Measurements from ENCODE around the gene SH3TC1. TPM values are rescaled to one million over a fixed set of nuclear protein-coding genes. Genes with fewer than 3 reads are reported as not detected.

Gene SH3TC1
- total and polyA plus RNA-seq, 2 of the 13 experiments (the other 11 are each of a cell fraction or from before 2014, with no cell fraction given): 14.9 to 21.8 TPM

DNA sequence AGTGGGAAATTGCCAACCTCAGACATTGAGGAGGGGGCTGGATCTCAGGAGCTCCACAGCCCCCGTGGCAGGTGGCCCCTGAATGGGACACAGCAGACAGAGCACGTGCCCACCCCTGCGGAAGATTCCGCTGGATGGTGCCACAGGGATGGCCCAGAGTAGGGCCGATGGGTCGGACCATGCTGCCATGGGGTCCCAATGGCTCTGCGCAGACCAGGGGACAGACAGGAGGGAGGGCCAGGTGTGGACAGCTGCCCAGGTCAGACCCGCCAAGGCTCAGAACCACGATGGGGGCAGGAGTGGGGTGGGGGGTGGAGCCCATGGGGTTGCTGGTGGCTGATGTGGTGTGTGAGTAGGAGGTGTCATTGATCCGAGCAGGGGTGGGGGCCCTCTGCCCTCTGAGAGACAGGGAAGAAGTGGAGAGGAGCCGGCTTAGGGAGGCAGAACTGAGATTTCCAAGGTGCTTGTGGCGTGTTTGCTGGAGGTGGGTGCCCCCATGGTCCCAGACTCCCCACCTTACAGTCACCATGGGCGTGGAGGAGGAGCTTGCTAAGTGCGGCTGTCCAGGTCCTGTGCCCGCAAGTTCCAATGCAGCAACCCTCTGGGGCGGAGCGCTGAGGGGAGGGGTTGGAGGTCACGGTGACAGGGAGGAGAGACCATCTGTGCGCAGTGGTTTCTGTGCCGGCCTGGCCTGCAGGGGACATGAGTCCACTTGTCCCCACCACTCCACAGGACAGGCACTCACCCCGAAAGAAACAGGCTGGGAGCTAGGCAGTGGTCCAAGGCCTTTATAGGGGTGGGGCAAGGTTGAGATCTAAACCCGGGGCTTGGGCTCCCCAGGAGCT, 12.9 kb downstream of the SH3TC1 start:
- DNase-seq (ENCODE audit: low spot score): no peak
- no peak overlapping the region for H3K4me3 ChIP-seq (replicated peaks in 1 of 3; ENCODE audit: insufficient read depth in 1 of 3, low read depth in 2 of 3, low read length in 3 of 3)
- no peaks in the 10 kb centered on the region for H4K20me1 ChIP-seq (ENCODE audit: insufficient read depth, low read length)
- H3K36me3 ChIP-seq (replicated peaks in 1 of 2; ENCODE audit: control insufficient read depth in 1 of 2, insufficient read depth in 2 of 2, low read length in 2 of 2): peaks cover 32 to 60% of the 10 kb centered on the region in 2 experiments
- no peak overlapping the region for H2AFZ ChIP-seq (ENCODE audit: low read length)
- in situ Hi-C loops (cut with HindIII; ENCODE audit: extremely low pct_ligation_motif_present, low pct_unique_long_range_greater_than_20kb) (no loop called here), intact Hi-C loops (cut with micrococcal nuclease; ENCODE audit: unreplicated experiment) (no loop called here)
- ATAC-seq: no peak
- ChIA-PET POLR2A (no interaction called here), CTCF (ENCODE audit: low intra/inter-chr PET ratio, low total read pairs) (no interaction called here)
- H3K27me3 ChIP-seq (ENCODE audit: control insufficient read depth in 1 of 2, insufficient read depth in 2 of 2, low read length in 2 of 2): no peaks in the 10 kb centered on the region
- no peaks in the 10 kb centered on the region for H3K4me1 ChIP-seq (ENCODE audit: insufficient read depth, low read length)
- H3K9me3 ChIP-seq (ENCODE audit: low read length): no peaks in the 10 kb centered on the region
- H3K4me2 ChIP-seq (ENCODE audit: low read depth, low read length): no peak overlapping the region
- TF ChIP-seq FOXJ3 (CRISPR knock-in tag; IDR thresholded peaks at IDR 0.05; ENCODE audit: borderline replicate concordance) (no peak), TAF1 (CRISPR knock-in tag; IDR thresholded peaks at IDR 0.05) (no peak), AGO2 (optimal IDR thresholded peaks at IDR 0.05; ENCODE audit: low read depth, low read length) (peak; percentile 42), ISX (CRISPR knock-in tag; conservative IDR thresholded peaks at IDR 0.05) (no peak), RBFOX2 (IDR thresholded peaks at IDR 0.05; ENCODE audit: low read depth, low read length) (peak; percentile 20), ZNF615 (CRISPR knock-in tag; IDR thresholded peaks at IDR 0.05; ENCODE audit: borderline replicate concordance) (no peak), ZNF878 (CRISPR knock-in tag; IDR thresholded peaks at IDR 0.05) (no peak), NCOA1 (CRISPR knock-in tag; IDR thresholded peaks at IDR 0.05) (no peak), ZNF749 (CRISPR knock-in tag; IDR thresholded peaks at IDR 0.05; ENCODE audit: borderline replicate concordance) (no peak), ZNF160 (CRISPR knock-in tag; IDR thresholded peaks at IDR 0.05) (no peak), NFE2 (CRISPR knock-in tag; IDR thresholded peaks at IDR 0.05) (no peak), ZNF879 (CRISPR knock-in tag; IDR thresholded peaks at IDR 0.05) (no peak)
- TF ChIP-seq, protein P1, sequence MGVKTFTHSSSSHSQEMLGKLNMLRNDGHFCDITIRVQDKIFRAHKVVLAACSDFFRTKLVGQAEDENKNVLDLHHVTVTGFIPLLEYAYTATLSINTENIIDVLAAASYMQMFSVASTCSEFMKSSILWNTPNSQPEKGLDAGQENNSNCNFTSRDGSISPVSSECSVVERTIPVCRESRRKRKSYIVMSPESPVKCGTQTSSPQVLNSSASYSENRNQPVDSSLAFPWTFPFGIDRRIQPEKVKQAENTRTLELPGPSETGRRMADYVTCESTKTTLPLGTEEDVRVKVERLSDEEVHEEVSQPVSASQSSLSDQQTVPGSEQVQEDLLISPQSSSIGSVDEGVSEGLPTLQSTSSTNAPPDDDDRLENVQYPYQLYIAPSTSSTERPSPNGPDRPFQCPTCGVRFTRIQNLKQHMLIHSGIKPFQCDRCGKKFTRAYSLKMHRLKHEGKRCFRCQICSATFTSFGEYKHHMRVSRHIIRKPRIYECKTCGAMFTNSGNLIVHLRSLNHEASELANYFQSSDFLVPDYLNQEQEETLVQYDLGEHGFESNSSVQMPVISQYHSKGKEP (CRISPR knock-in tag; IDR thresholded peaks at IDR 0.05): no peak
- TF ChIP-seq, protein P2, sequence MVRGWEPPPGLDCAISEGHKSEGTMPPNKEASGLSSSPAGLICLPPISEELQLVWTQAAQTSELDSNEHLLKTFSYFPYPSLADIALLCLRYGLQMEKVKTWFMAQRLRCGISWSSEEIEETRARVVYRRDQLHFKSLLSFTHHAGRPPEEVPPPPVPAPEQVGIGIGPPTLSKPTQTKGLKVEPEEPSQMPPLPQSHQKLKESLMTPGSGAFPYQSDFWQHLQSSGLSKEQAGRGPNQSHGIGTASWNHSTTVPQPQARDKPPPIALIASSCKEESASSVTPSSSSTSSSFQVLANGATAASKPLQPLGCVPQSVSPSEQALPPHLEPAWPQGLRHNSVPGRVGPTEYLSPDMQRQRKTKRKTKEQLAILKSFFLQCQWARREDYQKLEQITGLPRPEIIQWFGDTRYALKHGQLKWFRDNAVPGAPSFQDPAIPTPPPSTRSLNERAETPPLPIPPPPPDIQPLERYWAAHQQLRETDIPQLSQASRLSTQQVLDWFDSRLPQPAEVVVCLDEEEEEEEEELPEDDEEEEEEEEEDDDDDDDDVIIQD (CRISPR knock-in tag; IDR thresholded peaks at IDR 0.05; ENCODE audit: low read depth): no peak
- TF ChIP-seq, protein P3, sequence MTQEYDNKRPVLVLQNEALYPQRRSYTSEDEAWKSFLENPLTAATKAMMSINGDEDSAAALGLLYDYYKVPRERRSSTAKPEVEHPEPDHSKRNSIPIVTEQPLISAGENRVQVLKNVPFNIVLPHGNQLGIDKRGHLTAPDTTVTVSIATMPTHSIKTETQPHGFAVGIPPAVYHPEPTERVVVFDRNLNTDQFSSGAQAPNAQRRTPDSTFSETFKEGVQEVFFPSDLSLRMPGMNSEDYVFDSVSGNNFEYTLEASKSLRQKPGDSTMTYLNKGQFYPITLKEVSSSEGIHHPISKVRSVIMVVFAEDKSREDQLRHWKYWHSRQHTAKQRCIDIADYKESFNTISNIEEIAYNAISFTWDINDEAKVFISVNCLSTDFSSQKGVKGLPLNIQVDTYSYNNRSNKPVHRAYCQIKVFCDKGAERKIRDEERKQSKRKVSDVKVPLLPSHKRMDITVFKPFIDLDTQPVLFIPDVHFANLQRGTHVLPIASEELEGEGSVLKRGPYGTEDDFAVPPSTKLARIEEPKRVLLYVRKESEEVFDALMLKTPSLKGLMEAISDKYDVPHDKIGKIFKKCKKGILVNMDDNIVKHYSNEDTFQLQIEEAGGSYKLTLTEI (CRISPR knock-in tag; conservative IDR thresholded peaks at IDR 0.05): no peak
- TF ChIP-seq, protein P4, sequence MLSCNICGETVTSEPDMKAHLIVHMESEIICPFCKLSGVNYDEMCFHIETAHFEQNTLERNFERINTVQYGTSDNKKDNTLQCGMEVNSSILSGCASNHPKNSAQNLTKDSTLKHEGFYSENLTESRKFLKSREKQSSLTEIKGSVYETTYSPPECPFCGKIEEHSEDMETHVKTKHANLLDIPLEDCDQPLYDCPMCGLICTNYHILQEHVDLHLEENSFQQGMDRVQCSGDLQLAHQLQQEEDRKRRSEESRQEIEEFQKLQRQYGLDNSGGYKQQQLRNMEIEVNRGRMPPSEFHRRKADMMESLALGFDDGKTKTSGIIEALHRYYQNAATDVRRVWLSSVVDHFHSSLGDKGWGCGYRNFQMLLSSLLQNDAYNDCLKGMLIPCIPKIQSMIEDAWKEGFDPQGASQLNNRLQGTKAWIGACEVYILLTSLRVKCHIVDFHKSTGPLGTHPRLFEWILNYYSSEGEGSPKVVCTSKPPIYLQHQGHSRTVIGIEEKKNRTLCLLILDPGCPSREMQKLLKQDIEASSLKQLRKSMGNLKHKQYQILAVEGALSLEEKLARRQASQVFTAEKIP (CRISPR knock-in tag; IDR thresholded peaks at IDR 0.05; ENCODE audit: borderline replicate concordance): no peak
- no peak overlapping the region for H3K9ac ChIP-seq (ENCODE audit: insufficient read depth, low read depth, low read length)
- BruUV-seq (replicated peaks): no TSS peak
- WGBS (ENCODE audit: low lambda C conversion rate): 95% methylated on average over 20 of the region's 22 CpGs
- H3K79me2 ChIP-seq (ENCODE audit: insufficient read depth, low read length): no peaks in the 10 kb centered on the region
- H3K27ac ChIP-seq (ENCODE audit: extremely low read length, insufficient read depth, low read length): no peak overlapping the region
- no peak for FAIRE-seq

Data from HepG2 (cell line).